Gastrocnemius medialis (tissue), 4 donors: ENCODE results near the gene AGRN. TPM values are rescaled to one million over a fixed set of nuclear protein-coding genes. Genes with fewer than 3 reads are reported as not detected.

Source experiments
- ATAC-seq, 2 donors: fragments of 150-250 bp; one replicate each; pipeline ENCODE4 v1.9.1; 2016
- DNase-seq, 2 donors: peaks; one replicate each; pipeline ENCODE4 v3.0.0-alpha.2; 2019
- H3K27ac ChIP-seq, 4 donors: fragments of 200-600 bp; sonication (generic); 1 replicate in 1 of 4; 2 replicates in 3 of 4; pipeline ENCODE4 v1.5.1; 2016 to 2018; ENCODE audit warnings: mild to moderate bottlenecking in 2 of 4, moderate library complexity in 1 of 4
- H3K27me3 ChIP-seq, 3 donors: fragments of 200-600 bp; sonication (generic) in 2 of 3; 1 replicate in 1 of 3; 2 replicates in 2 of 3; pipeline versions ENCODE4 v1.5.1 to v1.6.0; 2016 to 2019; ENCODE audit warnings: mild to moderate bottlenecking in 1 of 3, moderate library complexity in 1 of 3
- H3K36me3 ChIP-seq, 2 donors: fragments of 200-600 bp; sonication (generic) in 1 of 2; one replicate each; pipeline ENCODE4 v1.5.1; 2017 to 2018
- H3K4me1 ChIP-seq, 2 donors: fragments of 200-600 bp; sonication (generic) in 1 of 2; one replicate each; pipeline ENCODE4 v1.5.1; 2016 to 2017; ENCODE audit warnings: mild to moderate bottlenecking in 2 of 2
- H3K4me3 ChIP-seq, 4 donors: fragments of 200-600 bp; sonication (generic) in 3 of 4; 1 replicate in 1 of 4; 2 replicates in 3 of 4; pipeline ENCODE4 v1.5.1; 2016 to 2019; ENCODE audit warnings: mild to moderate bottlenecking in 2 of 4
- H3K9me3 ChIP-seq, 3 donors: fragments of 200-600 bp; sonication (generic) in 2 of 3; 1 replicate in 1 of 3; 2 replicates in 2 of 3; pipeline ENCODE4 v1.5.1; 2016 to 2019
- CTCF ChIP-seq, 5 experiments: fragments of 450-650 bp in 3 of 5; fragments of 200-600 bp in 2 of 5; sonication (generic) in 2 of 5; IDR thresholded peaks in 4 of 5; conservative IDR thresholded peaks in 1 of 5; 1 replicate in 4 of 5; 2 replicates in 1 of 5; pipeline ENCODE4 v1.5.1; 2016 to 2019; ENCODE audit warnings: antibody characterized with exemption in 5 of 5, mild to moderate bottlenecking in 3 of 5, moderate library complexity in 3 of 5
- POLR2A ChIP-seq, 2 donors: fragments of 450-650 bp; IDR thresholded peaks; one replicate each; pipeline ENCODE4 v1.6.1; 2017; ENCODE audit warnings: antibody characterized with exemption in 2 of 2, mild to moderate bottlenecking in 2 of 2, moderate library complexity in 2 of 2
- in situ Hi-C, 4 donors: fragments of 200-750 bp; cut with MboI; loops; one replicate each; pipeline versions ENCODE4 v1.15.0 to v1.8.0; 2017; ENCODE audit warnings: low sequenced_read_pairs in 4 of 4
- intact Hi-C: fragments of 100-400 bp; cut with DNase I; formaldehyde crosslinking; loops from one replicate; pipeline ENCODE4 v1.15.1; 2023; ENCODE audit warnings: low total_unique reads
- total RNA-seq, 4 donors: library from RNA; depleted of rRNA; stranded (reverse); fragments of >200 nt; gene quantifications; one replicate each; pipeline versions ENCODE4 v1.1.0 to v1.2.3, GENCODE V29; 2016

The AGRN gene
- total RNA-seq, 4 donors from 2014 or later = 2.0 to 3.8 (median 3.1) TPM

DNA sequence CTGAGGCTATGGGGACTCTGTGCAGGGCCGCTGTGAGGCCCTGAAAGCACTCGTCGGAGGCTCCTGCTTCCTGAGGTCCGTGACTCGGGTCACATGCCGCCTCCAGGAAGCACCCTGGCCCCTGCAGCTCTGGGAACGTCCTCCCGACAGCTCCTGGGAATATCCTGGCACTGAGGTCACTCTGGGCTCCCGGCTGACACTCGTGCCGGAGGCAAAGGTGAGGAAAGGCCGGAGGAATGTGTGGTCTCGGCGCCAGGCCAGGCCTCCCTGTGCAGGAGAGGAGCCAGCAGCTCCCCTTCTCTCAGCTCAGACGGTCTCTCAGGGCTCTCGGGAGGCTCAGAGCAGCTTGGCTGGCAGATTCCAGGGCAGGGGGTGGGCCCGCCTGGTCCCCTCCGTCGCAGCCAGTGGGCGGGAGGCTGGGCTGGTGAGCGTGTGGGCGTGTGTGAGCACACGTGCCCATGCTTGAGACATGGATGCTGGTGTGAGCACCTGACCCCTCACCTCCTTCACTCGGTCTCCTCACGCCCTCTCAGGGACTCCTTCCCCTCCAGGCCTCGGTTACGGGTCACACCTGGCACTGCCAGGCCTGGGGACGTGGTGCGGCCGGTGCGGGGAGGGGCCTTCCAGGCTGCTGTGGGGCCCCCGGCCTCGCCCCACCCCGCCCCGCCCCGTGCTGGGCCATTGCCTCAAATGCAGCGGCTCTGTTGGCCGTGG lies 59.6 kb downstream of the AGRN start:
- Histone ChIP-seq H3K4me3 (peak overlapping the region; percentile 43 to 51 (median 46)), H3K4me1 (peaks cover 0 to 12% of the 10 kb centered on the region in 2 donors), H3K9me3 (no peaks in the 10 kb centered on the region), H3K27me3 (peaks cover 11 to 13% (median 13%) of the 10 kb centered on the region in 3 donors), H3K36me3 (no peaks in the 10 kb centered on the region), H3K27ac (no peak overlapping the region)
- intact Hi-C loops = no loop called here
- in situ Hi-C loops = no loop called here
- TF ChIP-seq CTCF (IDR thresholded peaks at IDR 0.05 in 4 of 5, conservative IDR thresholded peaks at IDR 0.05 in 1 of 5) (no peak), POLR2A (IDR thresholded peaks at IDR 0.05) (no peak)
- ATAC-seq (peak; percentile 36 to 68), DNase-seq (peak; percentile 4 to 30)

DNA sequence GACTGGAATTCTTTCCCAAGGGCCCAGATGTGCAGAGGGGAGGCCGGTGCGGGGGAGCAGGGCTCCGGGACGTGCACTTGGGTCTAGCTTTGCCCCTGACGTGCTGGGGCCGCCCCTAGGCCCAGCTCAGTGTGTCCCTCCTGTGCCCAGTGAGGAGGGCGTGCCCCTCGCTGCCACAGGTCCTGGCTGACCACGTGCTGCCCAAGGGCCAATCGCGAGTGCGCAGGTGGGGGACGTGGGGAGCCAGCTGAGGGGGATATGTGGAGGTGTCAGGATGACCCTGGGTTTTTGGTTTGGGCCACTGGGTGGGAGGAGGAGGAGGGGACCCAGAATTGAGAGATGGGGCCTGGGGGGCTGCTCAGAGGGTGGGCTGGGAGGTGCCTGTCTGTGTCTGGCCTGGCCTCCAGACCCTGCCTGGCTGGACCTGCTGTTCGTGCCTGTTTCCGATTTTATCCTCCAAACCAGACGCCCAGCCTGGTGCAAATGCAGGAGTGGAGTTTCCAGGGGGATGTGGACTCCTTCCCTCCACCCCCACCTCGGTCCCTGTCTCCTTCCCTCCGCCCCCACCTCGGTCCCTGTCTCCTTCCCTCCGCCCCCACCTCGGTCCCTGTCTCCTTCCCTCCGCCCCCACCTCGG lies 60.3 kb downstream of the AGRN start:
- peak overlapping the region; percentile 43 to 51 (median 46) for H3K4me3 ChIP-seq
- no peak overlapping the region for H3K27ac ChIP-seq
- ATAC-seq (peak; percentile 45 to 68), DNase-seq (peak; percentile 1 to 23)
- intact Hi-C loops (no loop called here), in situ Hi-C loops (no loop called here)
- peaks cover 0 to 12% of the 10 kb centered on the region in 2 donors for H3K4me1 ChIP-seq
- no peak for TF ChIP-seq CTCF (IDR thresholded peaks at IDR 0.05 in 4 of 5, conservative IDR thresholded peaks at IDR 0.05 in 1 of 5)
- TF ChIP-seq POLR2A (IDR thresholded peaks at IDR 0.05) = no peak
- H3K9me3 ChIP-seq = no peaks in the 10 kb centered on the region
- peaks cover 5 to 6% (median 6%) of the 10 kb centered on the region in 3 donors for H3K27me3 ChIP-seq
- no peaks in the 10 kb centered on the region for H3K36me3 ChIP-seq

DNA sequence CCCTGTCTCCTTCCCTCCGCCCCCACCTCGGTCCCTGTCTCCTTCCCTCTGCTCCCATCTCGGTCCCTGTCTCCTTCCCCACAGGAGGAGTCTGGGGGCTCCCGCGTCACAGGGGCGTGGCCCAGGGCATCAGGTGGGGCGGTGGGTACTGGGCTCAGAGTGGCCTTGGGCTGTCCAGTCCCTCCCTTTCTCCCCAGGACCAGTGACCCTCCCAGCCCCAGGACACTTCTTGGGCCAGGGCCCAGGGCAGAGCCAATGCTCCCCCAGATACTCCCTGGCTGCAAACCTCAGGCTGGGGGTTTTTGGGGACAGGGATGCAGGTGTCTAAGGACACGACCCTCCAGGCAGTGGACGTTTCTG lies 61.0 kb downstream of the AGRN start:
- intact Hi-C loops = no loop called here
- Histone ChIP-seq H3K9me3 (no peaks in the 10 kb centered on the region), H3K4me1 (peaks cover 0 to 12% of the 10 kb centered on the region in 2 donors), H3K4me3 (no peak overlapping the region), H3K27ac (no peak overlapping the region), H3K27me3 (peaks cover 0 to 3% (median 0%) of the 10 kb centered on the region in 3 donors), H3K36me3 (no peaks in the 10 kb centered on the region)
- DNase-seq = peak in 1 of 2 donors; percentile 9
- ATAC-seq = no peak
- in situ Hi-C loops = no loop called here
- no peak for TF ChIP-seq CTCF (IDR thresholded peaks at IDR 0.05 in 4 of 5, conservative IDR thresholded peaks at IDR 0.05 in 1 of 5)
- TF ChIP-seq POLR2A (IDR thresholded peaks at IDR 0.05) = no peak

- Histone ChIP-seq H3K9me3 (no peaks in the 10 kb centered on the region), H3K27ac (no peak overlapping the region), H3K4me3 (no peak overlapping the region), H3K27me3 (peaks cover 0 to 3% (median 0%) of the 10 kb centered on the region in 3 donors), H3K36me3 (no peaks in the 10 kb centered on the region), H3K4me1 (peaks cover 0 to 12% of the 10 kb centered on the region in 2 donors)
- ATAC-seq (no peak), DNase-seq (peak in 1 of 2 donors; percentile 7)
- TF ChIP-seq CTCF (IDR thresholded peaks at IDR 0.05 in 4 of 5, conservative IDR thresholded peaks at IDR 0.05 in 1 of 5) = no peak
- no peak for TF ChIP-seq POLR2A (IDR thresholded peaks at IDR 0.05)
- intact Hi-C loops (no loop called here), in situ Hi-C loops (no loop called here)
These were observed 61.7 kb downstream of the AGRN start for GRCh38 chr1:1081311-1082238.
